Measurements from ENCODE around the gene LSG1.
"Not testable (repeated sequence)": the region's sequence is repeated elsewhere in the genome, so short reads cannot be mapped to it uniquely, and the experiment has no call there.

LSG1 gene

GRCh38 chr3:194617143-194617671 lies 54.8 kb downstream of the LSG1 start:
- DNase-seq (ENCODE audit: low read depth) = no peak

GRCh38 chr3:194615226-194615625 lies 56.8 kb downstream of the LSG1 start:
- no peak for DNase-seq (ENCODE audit: low read depth)

GRCh38 chr3:194612221-194612620 lies 59.8 kb downstream of the LSG1 start:
- no peak for DNase-seq (ENCODE audit: low read depth)

- DNase-seq (ENCODE audit: low read depth) = no peak
These were observed 61.3 kb downstream of the LSG1 start for GRCh38 chr3:194610689-194611088.

GRCh38 chr3:194609601-194610000 lies 62.4 kb downstream of the LSG1 start:
- no peak for DNase-seq (ENCODE audit: low read depth)

GRCh38 chr3:194608981-194609380 lies 63.0 kb downstream of the LSG1 start:
- no peak for DNase-seq (ENCODE audit: low read depth)

- no peak for DNase-seq (ENCODE audit: low read depth)
These were observed 64.2 kb downstream of the LSG1 start for GRCh38 chr3:194607592-194608389.

- DNase-seq (ENCODE audit: low read depth) = no peak
These were observed 65.0 kb downstream of the LSG1 start for GRCh38 chr3:194606941-194607340.

GRCh38 chr3:194606163-194606562 lies 65.8 kb downstream of the LSG1 start:
- DNase-seq (ENCODE audit: low read depth) = no peak

GRCh38 chr3:194605314-194605713 lies 66.7 kb downstream of the LSG1 start:
- DNase-seq (ENCODE audit: low read depth) = not testable (repeated sequence)

- DNase-seq (ENCODE audit: low read depth) = no peak
These were observed 67.2 kb downstream of the LSG1 start for GRCh38 chr3:194604837-194605236.

- no peak for DNase-seq (ENCODE audit: low read depth)
These were observed 67.9 kb downstream of the LSG1 start for GRCh38 chr3:194604126-194604525.

- DNase-seq (ENCODE audit: low read depth) = no peak
These were observed 69.3 kb downstream of the LSG1 start for GRCh38 chr3:194602669-194603171.

GRCh38 chr3:194598771-194599557 lies 73.0 kb downstream of the LSG1 start:
- DNase-seq (ENCODE audit: low read depth) = no peak

- DNase-seq (ENCODE audit: low read depth) = no peak
These were observed 75.1 kb downstream of the LSG1 start for GRCh38 chr3:194596906-194597305.

GRCh38 chr3:194592798-194593752 lies 78.9 kb downstream of the LSG1 start:
- DNase-seq (ENCODE audit: low read depth) = peak; percentile 100

All from non-pigmented ciliary epithelial cell (primary cell).